ENCODE measurements around the gene SYK. TPM values are rescaled to one million over a fixed set of nuclear protein-coding genes. Genes with fewer than 3 reads are reported as not detected.
A peak's percentile ranks its signal among the peaks of the same experiment; 100 is the strongest.

Gene SYK
- total and polyA plus RNA-seq, 2 donors (not counting 1 experiment from before 2014, with no cell fraction given), result 60.3 to 242 TPM

GRCh38 chr9:90814355-90814754 lies 12.7 kb downstream of the SYK start:
- peaks cover 71 to 77% of the 10 kb centered on the region in 2 donors for H3K4me1 ChIP-seq (ENCODE audit: control insufficient read depth in 2 of 2, insufficient read depth in 2 of 2, low read length in 2 of 2)
- Mint-ChIP-seq H3K27me3 (no peaks in the 10 kb centered on the region), H3K27ac (peak overlapping the region; percentile 98), H3K4me3 (peak overlapping the region; percentile 81), H3K9me3 (ENCODE audit: insufficient read depth) (peaks cover 3% of the 10 kb centered on the region), H3K4me1 (peaks cover 91% of the 10 kb centered on the region)
- H3K79me2 ChIP-seq (ENCODE audit: control insufficient read depth, insufficient read depth, low read length), result peaks cover 97% of the 10 kb centered on the region
- CTCF ChIA-PET, result interaction anchor here (0.9 to 3.6 kb wide), 7 partner anchors 10 to 39 kb away, joined by 3 to 26 read pairs (median 4); partner anchors contain the start of gene SYK
- DNase-seq (no peak), ATAC-seq (ENCODE audit: low read depth) (no peak)
- intact Hi-C loops (cut with micrococcal nuclease), result loop anchor here (2.0 kb wide), 1 partner anchor 14 kb away; the partner anchor contains the start of gene SYK
- TF ChIP-seq CTCF (IDR thresholded peaks at IDR 0.05), result no peak
- TF ChIP-seq EZH2 (IDR thresholded peaks at IDR 0.05; ENCODE audit: borderline replicate concordance, insufficient read depth, low read depth, low read length, poor library complexity, severe bottlenecking), result no peak
- H3K4me2 ChIP-seq (replicated peaks; ENCODE audit: low read depth, low read length, poor library complexity, severe bottlenecking), result peak overlapping the region; percentile 66
- H2AFZ ChIP-seq (ENCODE audit: insufficient read depth, low read depth, low read length, poor library complexity, severe bottlenecking), result no peak overlapping the region
- POLR2A ChIA-PET, result interaction anchor here (1.3 to 2.3 kb wide), 2 partner anchors 10 to 13 kb away, joined by 4 to 13 read pairs; partner anchors contain the start of gene SYK
- peaks cover 0 to 44% of the 10 kb centered on the region in 2 experiments for H3K36me3 ChIP-seq (replicated peaks in 1 of 2; ENCODE audit: control extremely low read depth in 1 of 2, control insufficient read depth in 1 of 2, extremely low read depth in 1 of 2, insufficient read depth in 2 of 2, low read length in 1 of 2)
- WGBS (ENCODE audit: insufficient coverage), result 68% methylated on average over 2 of the region's 4 CpGs
- H3K9ac ChIP-seq (ENCODE audit: low read length), result peak overlapping the region; percentile 31
- H3K9me3 ChIP-seq (ENCODE audit: control extremely low read depth in 1 of 3, control insufficient read depth in 2 of 3, insufficient read depth in 1 of 3, low read length in 2 of 3), result no peaks in the 10 kb centered on the region
- no peaks in the 10 kb centered on the region for H3K27me3 ChIP-seq (replicated peaks in 1 of 4; ENCODE audit: control extremely low read depth in 1 of 4, control insufficient read depth in 3 of 4, insufficient read depth in 4 of 4, low read length in 3 of 4)
- H3K4me3 ChIP-seq (ENCODE audit: control extremely low read depth in 1 of 5, extremely low read depth in 1 of 5, insufficient read depth in 1 of 5, low read depth in 2 of 5, low read length in 4 of 5), result peak overlapping the region in 1 of 5 experiments; percentile 39
- H3K27ac ChIP-seq (ENCODE audit: low read length in 2 of 2), result peak overlapping the region; percentile 70 to 86
- H4K20me1 ChIP-seq (ENCODE audit: control insufficient read depth, insufficient read depth, low read length, poor library complexity, severe bottlenecking), result peaks cover 44% of the 10 kb centered on the region

Measured in B cell (primary cell).